GM12865 (cell line): Measurements from ENCODE around the gene WFIKKN2.

Source experiments
- DNase-seq: peaks from one replicate; pipeline ENCODE4 v3.0.0; 2010; ENCODE audit warnings: low read depth
- H3K4me3 ChIP-seq: 2 replicates; pipeline ENCODE4 v1.5.1; 2011; ENCODE audit warnings: mild to moderate bottlenecking, low read depth, low read length, control low read depth
- CTCF ChIP-seq: IDR thresholded peaks from 2 replicates; pipeline ENCODE4 v1.5.1; 2011; ENCODE audit warnings: low read length, control low read depth, low read depth, inconsistent platforms; ENCODE audit not compliant: insufficient read depth; ENCODE audit errors: missing control alignments

Gene WFIKKN2

GRCh38 chr17:50805486-50805885, 29.9 kb upstream of the WFIKKN2 start:
- no peak overlapping the region for H3K4me3 ChIP-seq
- DNase-seq, result no peak
- TF ChIP-seq CTCF, result no peak

DNA sequence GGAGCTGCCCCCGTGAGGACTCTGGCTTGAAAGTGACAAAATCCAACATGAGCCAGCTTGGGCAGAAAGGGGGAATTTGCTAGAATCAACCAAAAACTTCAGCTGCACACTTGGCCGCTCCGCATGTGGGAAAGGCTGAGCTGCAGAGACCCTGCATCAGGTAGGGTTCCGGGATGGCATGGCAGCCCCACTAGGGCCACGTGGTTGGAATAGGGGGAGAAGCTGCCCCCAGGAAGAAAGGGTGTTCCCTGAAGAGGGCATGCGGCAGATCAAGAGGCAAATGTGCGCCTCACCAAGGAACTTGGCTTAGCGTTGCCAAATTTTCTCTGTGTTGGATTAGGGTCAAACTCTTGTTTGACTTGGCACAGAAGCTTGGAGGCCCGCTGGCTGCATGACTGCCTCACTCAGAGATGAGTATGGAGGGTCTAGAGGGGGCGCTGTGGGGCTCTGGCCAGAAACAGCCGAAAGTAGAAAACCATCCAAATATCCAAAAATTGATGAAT, 29.2 kb upstream of the WFIKKN2 start:
- DNase-seq, result no peak
- H3K4me3 ChIP-seq, result no peak overlapping the region
- TF ChIP-seq CTCF, result no peak

GRCh38 chr17:50807009-50807408, 28.4 kb upstream of the WFIKKN2 start:
- DNase-seq, result no peak
- H3K4me3 ChIP-seq, result no peak overlapping the region
- TF ChIP-seq CTCF, result no peak

GRCh38 chr17:50807675-50808074, 27.7 kb upstream of the WFIKKN2 start:
- DNase-seq, result no peak
- no peak overlapping the region for H3K4me3 ChIP-seq
- no peak for TF ChIP-seq CTCF

DNA sequence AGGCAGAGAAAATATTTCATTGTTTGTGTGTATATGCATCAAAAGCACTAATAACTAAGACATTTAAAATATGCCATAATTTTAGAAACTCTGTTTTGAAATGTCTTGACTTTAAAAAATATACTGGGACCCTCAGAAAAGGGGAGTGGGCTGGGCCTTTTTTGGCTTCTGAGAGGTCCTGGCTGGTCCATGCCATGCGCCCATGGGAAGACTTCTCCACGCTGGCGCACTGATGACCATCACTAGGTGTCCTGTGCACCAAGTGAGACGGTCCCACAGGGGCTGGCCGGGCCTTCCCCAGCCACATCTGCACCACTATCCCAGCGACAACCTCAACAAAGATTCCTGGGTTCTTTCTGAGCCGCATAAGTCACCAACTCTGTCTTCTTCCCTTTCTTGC, 27.0 kb upstream of the WFIKKN2 start:
- H3K4me3 ChIP-seq, result no peak overlapping the region
- no peak for TF ChIP-seq CTCF
- DNase-seq, result no peak

DNA sequence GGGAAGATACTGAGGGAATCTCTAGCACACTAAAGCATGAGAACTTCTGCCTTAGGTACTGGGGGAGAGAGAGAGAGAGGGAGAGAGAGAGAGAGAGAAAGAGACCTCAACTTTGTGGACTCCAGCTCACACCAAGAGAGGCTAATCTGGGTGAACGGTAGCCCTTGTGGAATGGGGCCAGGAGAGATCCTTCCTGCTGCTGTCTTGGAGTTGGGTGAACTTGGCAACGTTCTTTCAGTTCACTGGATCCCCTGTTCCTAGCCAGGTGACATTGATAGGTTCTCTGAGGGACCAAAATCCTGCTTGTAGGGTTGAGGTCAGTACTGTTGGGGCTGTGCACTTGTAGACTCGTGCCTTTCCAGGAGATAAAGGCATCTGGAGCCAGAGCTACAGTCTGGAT, 26.5 kb upstream of the WFIKKN2 start:
- no peak for DNase-seq

More for the DNA sequence above, 26.5 kb upstream of the WFIKKN2 start:
- TF ChIP-seq CTCF, result no peak
- no peak overlapping the region for H3K4me3 ChIP-seq
